Inflammatory macrophage (primary cell): ENCODE results near the gene KRI1.
"Not testable (repeated sequence)": the region's sequence is repeated elsewhere in the genome, so short reads cannot be mapped to it uniquely, and the experiment has no call there.

Experiments used
- DNase-seq, 2 donors: peaks; one replicate each; pipeline ENCODE4 v3.0.0-alpha.2; 2020 to 2022

The KRI1 gene

DNA sequence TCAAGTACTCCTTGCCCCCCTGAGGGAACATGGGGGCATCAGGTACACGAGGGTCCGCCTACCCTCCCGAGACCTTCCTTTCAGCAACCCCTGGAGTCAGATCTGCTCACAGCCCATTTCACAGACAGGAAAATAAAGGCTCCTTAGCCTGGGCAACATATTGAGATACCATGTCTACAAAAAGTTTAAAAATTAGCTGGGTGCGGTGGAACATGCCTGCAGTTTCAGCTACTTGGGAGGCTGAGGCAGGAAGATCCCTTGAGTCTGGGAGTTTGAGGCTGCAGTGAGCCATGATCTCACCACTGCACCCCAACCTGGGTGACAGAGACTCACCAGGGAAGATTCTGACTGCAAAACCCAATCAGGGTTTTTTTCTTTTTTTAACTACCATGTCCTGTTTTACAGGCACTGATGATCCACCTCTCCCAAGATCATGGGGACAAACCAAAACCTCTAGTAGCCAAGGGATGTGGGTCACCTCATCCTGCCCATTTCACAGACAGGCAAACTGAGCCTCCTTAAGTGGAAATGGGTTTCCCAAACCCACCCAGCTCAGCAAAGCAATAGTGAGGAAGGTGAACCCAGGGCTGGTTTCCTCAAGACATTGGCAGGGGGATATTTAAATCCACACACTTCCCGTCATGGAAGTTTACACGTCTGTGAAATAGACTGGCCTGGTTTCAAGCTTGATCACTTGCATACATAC lies 9.4 kb upstream of the KRI1 start:
- no peak for DNase-seq

DNA sequence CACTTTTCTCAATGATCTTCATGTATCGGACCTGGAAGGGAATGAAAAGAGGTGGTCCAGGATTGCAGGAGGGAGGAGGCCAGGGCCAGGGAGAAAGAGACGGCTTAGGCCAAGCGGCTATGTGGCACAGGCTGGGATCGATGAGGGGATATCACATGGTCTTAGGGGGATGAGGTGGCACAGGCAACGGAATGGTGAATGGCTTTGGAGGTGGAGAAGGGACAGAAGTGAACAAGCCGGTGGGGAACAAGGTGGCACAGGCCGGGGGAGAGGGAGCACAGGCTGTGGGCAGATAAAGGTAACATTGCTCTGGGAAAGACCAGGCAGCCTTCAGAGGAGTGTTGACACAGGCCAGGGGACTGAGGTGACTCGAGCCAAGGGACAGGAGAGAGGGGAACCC lies 8.7 kb upstream of the KRI1 start:
- DNase-seq: no peak

DNA sequence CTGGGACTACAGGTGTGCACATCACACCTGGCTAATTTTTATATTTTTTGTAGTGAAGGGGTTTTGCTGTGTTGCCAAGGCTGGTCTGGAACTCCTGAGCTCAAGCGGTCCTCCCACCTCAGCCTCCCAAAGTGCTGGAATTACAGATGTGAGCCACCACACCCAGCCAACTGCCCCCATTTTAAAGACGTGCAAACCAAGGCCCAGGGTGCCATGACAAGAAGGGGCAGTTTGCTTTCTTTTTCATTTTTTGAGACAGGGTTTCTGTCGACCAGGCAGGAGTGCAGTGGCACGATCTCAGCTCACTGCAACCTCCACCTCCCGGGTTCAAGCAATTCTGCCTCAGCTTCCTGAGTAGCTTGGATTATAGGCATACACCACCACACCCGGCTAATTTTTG lies 8.0 kb upstream of the KRI1 start:
- DNase-seq: not testable (repeated sequence)

DNA sequence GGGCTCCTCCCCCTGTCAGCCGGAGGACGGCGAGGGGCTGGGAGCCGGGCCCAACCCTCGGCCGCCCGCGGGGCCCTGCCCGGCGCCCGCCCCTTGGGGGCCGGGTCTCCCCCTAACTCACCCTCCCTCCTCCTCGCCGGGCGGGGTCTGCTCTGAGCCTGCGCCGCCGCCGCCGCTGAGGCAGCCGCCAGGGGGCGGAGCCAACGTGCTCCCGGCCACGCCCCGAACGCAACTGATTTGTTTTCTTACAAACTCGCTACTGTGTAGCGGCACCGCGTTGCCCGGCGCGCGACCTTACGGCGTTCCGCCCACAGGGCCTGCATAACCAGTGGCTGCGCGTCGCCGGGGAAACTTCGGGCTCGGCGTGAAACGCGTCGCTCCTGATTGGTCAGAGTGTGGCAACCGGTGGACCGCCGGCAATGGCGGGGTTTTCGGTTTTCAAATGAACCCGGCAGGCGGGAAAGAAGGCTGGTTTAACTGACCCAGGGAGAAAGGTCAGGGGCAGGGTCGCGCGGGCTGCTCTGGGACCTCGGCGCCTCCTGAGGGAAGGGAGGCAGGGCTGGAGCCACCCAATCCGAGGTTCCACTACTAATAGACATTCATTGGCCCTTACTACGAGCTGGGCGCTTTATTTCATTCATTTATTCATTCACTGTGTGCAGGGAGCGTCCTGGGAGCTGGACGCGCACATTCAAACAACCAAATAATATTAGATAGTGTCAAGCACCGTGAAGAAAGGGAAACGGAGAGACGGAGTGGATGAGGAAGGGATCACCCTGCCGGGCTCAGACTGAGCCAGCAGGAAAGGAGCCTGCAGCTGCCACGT lies 3.2 kb upstream of the KRI1 start, which contains the start of gene CDKN2D:
CDKN2D (minus strand) TSS at position 154 of the 826 bp plus-strand sequence. CDS start 326 bp downstream, outside the sequence.
- DNase-seq: peak; percentile 100

DNA sequence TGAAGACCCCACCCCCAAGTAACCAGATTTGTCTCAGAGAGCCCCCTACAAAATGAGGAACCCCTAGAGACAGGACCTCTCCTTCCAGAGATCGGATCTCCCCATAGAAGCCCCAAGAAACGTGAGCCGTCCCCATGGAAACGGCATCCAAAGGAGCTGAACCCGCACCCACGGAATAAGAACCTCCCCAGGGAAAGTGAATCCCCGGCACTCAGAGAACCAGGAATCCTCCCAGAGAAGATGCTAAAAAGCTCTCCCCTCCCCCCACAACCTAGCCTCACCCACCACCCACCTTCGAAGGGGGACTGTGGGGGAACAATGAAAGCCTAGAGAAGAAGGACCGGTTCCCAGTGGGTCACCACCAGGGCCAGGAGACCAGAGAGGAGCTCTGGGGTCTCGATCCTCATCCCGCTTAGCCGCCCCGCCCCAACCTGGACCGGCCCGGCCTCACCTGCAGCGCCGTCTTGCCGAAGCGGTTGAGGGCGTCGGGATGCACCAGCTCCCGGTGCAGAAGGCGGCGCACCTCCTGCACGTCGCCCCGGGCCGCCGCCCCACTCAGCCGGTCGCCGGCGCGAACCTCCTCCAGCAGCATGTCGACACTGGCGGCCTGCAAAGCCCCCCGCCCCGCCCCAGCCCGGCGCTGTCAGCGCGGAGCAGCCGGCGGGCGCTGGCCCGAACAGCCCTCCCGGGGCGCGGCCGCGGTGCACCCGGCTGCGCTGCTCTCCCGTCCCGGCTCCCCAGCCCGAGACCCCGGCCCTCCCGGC lies 2.4 kb upstream of the KRI1 start:
- no peak for DNase-seq

DNA sequence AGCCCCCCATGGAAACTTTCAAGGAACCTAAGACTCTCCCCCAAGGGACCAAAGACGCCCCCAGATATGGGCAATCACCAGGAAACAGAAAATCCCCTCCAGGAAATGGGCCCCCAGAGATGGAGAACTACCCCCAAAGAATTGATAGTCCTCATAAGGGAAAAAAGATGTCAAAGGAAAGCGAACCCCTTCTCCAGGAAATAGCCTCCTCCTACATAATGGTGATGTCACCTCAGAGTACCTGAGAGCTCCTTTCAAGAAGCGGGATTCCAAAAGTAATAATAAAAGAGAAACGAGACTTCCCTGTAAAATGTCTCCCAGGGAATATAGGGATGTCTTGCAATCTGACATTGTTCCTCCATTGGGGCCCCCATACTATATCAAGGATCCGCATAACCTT lies 1.8 kb upstream of the KRI1 start:
- DNase-seq: no peak

DNA sequence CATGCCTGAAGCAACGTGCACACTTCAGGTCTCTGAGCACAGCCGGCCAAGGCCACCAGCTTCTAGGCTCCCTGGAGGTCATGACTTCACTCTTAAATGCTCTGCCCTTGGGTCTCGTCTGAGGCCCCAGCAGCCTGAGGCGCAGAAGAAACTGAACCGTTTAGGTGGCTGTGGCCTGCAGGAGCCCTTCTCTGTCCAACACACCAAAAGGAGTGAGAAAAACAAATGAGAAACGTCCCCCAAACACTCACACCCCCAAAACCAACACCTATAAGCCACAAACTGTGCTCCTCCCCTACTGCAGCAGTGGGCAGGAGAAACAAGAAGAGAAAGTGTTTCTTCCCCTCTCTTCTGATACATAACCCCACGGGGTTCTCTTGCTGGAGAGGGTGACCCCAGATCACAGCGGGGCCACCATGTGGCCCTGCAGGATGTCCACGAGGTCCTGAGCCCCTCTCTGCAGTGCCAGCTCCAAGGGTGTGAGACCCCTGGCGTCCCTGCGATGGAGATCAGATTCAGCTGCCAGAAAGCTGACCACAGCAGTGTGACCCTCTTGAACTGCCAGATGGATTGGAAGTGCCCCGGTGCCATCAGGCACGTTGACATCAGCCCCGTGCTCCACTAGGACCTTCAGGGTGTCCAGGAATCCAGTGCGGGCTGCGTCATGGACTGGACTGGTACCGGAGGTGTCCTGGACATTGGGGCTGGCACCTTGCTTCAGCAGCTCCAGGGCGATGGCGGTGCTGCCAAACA lies 1.0 kb upstream of the KRI1 start:
- peak; percentile 38 to 48 for DNase-seq

DNA sequence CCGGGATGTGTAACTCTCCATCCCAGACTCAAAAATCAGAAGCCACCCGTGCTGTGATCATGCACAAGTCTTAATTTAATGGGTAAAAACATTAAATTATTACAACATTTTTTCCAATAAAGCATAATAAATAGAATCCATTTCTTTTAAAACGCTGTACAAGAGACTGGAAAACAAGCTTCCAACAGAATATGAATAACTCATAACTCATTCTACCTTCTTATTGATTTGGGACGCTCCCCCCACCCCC lies 523 bp upstream of the KRI1 start:
- peak in 1 of 2 donors; percentile 8 for DNase-seq

DNA sequence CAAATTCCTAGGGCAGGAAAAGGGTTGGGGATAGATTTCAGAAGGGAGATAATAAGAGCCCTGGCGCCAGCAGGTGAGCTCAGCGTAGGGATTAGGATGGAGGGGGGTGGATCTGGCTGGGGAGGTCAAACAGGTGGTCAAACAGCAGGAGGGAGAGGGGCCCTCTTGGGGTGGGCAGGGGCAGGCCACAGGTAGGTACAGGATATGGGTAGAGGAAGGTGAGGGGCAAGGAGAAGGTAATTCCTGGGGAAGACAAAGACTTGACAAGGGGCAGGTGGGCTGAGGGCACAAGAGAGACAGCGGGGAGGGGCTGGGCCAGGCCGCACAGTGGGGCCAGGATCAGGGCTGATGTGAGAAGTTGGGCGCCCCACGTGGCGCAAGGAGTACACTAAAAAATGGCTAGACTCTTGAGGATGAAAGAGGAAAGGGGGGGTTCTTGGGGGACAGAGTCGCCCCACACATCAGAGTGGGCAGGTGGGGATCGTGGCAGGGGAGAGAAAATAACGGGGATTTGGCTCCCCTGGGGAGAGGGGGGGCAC lies 713 bp downstream of the KRI1 start:
- peak; percentile 29 to 31 for DNase-seq

DNA sequence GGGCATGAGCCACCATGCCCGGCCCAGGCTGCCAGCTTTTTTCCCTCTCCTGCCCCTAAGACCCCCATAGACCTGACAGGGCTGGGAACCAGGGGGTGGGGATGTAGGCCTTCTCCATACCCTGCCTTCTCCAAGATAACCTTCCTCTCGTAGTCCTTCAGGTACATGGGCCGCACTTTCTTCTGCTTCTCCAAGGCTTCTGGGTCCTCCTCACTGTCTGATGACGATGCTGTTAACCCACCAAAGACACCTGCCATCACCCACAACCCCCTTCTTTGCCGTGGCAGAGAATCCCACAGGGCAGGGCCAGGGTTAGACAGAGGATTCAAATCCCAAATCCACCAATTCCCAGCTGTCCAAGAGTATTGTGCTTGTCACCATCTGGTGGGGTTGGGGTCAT lies 3.2 kb downstream of the KRI1 start:
- no peak for DNase-seq

DNA sequence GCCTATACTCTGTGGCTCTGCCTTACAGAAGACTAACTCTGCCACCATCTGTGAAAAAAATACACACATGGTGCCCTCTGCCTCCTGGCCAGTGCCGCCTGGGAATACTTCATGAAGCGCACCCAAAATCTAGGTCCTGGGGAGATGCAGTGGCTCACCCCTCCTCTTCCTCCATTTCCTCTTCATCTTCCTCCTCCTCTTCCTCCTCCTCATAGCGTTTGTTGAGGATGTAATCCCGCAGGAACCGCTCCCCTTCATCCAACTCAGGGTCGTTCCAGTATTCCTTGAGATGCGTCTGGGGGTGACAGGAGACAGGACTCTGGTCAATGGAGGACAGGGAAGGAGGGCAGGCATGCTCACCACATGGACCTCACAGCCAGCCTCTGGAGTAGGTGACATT lies 5.7 kb downstream of the KRI1 start:
- no peak for DNase-seq

DNA sequence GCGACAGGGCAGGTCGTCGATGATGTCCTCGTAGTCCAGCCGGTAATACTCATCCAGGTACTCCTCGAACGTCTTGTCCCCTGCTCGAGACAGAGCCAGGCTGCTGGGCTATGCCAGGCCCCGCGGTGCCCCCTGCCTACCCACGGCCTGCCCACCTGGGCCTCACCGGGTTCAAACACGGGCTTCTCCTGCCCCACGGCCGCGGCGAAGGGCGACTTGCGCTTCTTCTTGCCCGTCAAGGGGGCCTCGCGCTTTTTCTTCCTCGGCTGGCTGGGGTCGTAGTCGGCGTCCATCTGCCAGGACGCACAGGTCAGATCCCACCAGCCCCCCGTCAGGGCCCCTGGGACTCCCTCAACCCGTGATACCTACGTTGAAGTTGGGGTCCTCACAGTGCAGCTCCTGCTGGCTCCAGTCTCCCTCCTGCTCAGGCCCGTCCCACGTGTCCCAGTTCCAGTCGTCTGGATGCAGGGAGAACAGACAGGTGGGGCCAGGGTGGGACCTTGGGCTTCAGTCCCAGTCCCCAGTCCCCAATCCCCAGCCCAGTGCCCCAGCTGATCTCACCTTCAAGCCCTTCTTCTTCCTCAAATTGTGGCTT lies 8.1 kb downstream of the KRI1 start:
- DNase-seq: no peak

DNA sequence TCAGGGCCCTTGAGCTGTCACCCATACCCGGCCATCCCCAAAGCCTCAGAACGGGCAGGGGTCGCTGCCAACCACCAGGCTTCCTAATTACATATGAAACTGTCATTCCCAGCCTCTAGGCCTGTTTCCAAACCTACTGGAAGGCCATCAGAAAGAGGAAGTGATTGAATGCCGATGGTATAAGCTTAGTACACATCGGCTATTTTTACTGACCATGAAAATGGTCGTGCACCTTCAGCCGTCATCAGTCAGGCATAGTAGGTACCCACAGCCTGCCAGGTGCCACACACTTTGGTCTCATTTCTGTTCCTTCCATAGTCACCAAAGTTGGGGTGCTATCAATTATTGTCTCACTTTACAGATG lies 10.2 kb downstream of the KRI1 start:
- peak in 1 of 2 donors; percentile 35 for DNase-seq

DNA sequence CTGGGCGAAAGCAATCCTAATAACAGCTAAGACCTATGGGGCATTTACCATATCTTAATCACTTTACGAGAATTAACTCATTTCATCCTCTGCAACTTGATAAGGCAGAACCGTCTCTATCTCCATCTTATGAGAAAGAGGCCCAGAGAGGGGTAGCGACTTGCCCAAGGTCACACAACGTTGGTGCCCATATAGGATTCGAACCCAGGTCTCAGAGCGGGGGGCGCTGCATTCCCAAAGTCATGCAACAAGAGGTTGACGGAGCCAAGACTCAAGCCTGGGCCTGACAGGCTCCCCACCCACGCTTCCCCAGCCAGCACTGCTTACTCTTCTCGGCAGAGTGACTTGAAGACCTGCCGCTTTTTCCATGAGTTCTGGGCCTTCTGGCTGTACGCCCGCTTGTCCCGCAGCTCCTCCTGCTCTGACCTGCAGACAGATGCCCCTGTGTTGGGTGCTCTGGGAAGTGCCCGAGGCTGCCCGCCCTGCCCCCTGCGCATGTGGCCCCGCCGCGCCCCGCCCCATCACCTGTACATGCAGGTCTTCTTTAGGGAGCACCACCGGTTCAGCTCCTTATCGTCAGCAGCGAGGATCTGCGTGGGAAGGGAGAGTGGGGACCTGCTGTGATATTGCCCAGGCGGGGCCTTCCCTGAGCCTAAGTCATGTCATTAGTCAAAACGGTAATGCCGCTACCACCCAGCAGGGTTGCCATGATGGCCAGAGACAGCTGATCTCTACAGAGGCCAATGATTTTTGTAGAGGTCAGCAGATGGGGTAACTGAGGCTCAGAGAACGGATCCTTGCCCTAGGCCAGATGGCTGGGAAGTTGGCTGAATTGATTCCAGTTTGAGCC lies 10.8 kb downstream of the KRI1 start:
- no peak for DNase-seq

DNA sequence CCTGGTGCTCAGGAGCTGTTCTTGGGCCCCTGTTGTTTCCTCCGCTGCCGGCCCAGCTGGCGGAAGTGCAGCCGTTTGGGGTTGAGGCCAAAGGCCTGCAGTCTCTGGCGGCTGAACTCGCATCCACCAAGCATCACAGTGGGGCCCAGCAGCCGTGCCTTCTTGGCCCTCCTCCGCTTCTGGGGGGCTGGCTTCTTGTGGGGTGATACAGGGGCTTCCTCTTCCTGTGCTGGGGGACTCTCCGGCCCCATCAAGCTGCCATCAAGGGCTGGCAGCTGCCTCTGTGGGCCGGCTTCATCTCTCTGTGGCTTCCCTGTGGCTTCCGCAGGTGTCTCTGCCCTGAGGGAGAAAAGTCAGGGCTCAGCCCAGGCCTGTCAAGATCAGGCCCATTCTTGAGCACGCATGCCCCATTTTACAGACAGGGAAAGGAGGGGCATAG lies 11.8 kb downstream of the KRI1 start:
- DNase-seq: no peak

DNA sequence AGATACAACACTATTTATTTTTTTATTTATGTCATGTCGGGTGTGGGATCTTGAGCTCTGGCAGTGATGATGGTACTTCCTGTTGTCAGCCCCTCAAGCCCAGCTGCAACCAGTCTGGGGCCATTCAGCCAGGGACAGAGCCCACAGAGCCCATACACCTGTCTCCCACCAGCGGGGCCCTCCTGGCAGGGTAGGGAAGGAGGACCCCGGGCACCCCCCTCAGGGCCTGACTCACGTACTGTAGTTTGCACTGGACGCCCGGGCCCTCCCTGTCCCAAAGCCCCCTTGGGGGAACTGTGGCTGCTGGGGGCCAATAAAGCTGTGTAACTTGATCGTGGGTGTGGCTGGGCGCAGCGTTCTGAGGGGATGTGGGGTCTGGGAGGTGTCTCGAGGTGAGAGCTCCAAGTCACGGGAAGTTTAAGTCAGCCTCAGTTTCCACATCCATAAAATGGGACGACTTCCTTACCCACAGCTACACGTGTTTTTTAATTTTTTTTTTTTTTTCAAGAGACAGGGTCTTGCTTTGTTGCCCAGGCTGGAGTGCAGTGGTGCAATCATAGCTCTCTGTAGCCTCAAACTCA lies 12.6 kb downstream of the KRI1 start:
- DNase-seq: no peak

DNA sequence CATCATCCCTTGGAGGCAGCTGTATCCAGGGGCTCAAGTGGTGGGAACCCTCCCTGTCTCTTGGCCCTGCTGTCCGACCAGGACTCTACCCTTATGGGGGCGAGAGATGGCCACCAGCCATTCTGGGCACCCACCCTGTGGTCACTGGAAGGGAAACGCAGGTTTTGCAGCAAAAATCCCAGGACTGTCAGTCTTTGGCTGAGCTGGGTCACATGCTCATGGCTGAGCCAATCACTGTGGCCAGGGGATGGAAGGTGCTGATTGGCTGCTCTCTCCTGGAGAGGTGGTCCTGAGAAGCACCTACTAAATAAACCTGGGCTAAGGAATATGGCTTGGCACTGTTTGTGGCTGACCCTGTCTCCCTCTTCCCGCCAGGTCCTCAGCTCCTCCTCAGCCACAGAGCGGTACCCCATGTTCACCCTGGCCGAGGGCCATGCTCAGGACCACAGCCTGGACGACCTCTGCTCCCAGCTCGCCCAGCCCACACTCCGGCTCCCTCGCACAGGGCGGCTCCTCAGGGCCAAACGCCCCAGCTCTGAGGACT lies 13.2 kb downstream of the KRI1 start:
- DNase-seq: no peak

DNA sequence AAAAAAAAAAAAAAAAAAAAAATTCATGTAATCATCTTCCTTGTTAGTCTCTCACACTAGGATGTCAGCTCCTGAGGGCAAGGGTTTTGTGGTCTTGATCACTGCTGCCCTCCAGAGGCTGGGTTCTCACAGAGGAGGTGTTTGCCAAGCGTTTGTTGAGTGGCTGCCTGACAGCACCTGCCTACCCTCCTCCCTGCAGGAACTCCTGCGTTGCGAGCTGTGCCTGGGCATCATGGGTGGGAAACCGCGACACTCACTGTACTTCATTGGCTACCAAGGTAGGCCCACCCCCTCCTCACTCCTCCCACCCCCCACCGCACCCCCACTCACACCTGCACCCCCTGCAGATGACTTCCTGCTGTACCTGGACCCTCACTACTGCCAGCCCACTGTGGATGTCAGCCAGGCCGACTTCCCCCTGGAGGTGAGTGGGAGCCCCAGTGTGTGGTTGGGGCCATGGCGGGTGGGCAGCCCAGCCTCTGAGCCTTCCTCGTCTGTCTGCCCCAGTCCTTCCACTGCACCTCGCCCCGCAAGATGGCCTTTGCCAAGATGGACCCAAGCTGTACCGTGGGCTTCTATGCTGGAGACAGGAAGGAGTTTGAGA lies 14.0 kb downstream of the KRI1 start:
- DNase-seq: peak; percentile 22 to 46

DNA sequence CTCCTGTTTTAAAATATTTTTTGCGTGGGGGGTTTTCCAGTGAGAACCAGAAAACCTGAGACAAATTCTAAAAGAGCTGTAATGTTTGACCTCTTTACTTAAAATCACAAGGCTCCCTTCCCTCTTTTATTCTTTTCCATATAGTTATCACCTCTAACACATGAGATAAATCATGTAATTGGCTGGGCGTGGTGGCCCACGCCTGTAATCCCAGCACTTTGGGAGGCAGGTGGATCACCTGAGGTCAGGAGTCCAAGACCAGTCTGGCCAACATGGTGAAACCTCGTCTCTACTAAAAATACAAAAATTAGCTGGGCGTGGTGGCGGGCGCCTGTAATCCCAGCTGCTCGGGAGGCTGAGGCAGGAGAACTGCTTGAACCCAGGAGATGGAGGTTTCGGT lies 14.8 kb downstream of the KRI1 start:
- not testable (repeated sequence) for DNase-seq

DNA sequence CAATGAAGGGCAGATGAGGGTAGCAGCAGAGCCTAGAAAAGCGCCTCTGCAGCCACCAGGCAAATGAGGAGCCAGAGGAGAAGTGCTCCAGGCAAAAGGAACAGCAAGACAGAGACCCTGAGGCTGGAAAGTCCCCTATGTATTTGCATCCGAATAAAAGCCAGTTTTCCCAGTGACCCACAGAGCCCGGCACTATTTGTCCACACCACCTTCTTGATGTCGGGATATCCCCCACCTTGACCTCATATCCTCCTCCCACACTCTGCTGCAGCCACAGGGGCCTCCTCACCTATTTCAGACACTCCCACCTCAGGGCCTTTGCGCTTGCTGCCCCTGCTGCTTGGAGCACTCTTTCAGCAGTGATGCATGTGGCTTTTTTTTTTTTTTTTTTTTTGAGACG lies 15.5 kb downstream of the KRI1 start:
- DNase-seq: no peak
